ENCODE data around the gene KRTAP10-3.

The KRTAP10-3 gene

GRCh38 chr21:44508711-44509445 is 49.7 kb downstream of the KRTAP10-3 start:
- TF ChIP-seq CTCF (IDR thresholded peaks at IDR 0.05; ENCODE audit: extremely low read depth, insufficient read depth, missing control alignments): no peak
- in situ Hi-C loops (cut with MboI; ENCODE audit: low pct_unique_long_range_greater_than_20kb, low sequenced_read_pairs, unreplicated experiment): loop anchor here (5.0 to 25.0 kb wide), 2 partner anchors 283 to 428 kb away; partner anchors contain the start of gene SLX9
- no peak for DNase-seq (ENCODE audit: low spot score)

GRCh38 chr21:44508426-44508710 is 50.2 kb downstream of the KRTAP10-3 start:
- in situ Hi-C loops (cut with MboI; ENCODE audit: low pct_unique_long_range_greater_than_20kb, low sequenced_read_pairs, unreplicated experiment): loop anchor here (5.0 to 25.0 kb wide), 2 partner anchors 284 to 429 kb away; partner anchors contain the start of gene SLX9
- no peak for TF ChIP-seq CTCF (IDR thresholded peaks at IDR 0.05; ENCODE audit: extremely low read depth, insufficient read depth, missing control alignments)

More at GRCh38 chr21:44508426-44508710, 50.2 kb downstream of the KRTAP10-3 start:
- DNase-seq (ENCODE audit: low spot score): no peak

All from GM13977 (cell line).